ENCODE results near the gene MSI2. TPM values are rescaled to one million over a fixed set of nuclear protein-coding genes. Genes with fewer than 3 reads are reported as not detected.
A peak's percentile ranks its signal among the peaks of the same experiment; 100 is the strongest.

MSI2 gene
- total RNA-seq, 1 donor from 2014 or later, result 67.9 TPM

DNA sequence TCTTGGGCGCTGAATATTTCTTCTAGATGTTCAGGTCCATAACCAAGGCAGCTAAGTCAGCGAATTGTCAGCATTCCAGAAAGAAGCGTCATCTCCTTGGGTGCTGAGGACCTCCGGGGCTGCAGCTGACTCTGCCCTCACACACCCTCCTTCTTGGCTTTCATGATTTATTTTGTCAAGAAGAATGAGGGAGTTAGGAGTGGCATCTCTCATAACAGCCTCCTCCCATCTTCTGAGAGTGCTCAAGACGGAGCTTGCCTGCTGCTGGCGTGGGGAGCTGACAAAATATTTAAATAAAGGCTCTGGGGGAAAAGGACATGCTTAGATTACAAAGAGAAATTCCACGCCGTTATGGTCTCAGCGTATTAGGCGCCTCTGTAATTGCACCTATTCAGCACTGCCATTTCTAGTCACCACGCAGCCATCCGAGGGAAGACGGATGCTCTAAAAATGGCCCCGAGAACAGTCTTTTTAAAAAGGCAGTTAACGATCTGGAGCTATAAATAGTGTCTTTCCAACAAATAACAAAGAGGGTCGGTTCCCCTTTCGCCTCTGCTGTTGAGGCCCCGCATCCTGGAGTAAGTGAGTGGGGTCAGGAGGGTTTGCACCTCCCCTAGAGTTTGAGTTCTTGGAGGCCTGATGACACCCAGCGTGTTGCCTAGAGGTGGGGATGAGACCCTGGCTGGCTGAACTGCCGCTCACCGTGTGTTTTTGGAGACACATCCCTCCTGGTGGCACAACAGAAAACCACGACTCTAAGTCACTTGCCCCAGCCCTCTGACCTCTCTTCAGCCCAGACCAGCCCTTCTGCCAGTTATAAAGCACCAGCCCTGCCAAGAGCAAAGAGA is 301.7 kb downstream of the MSI2 start:
- Histone ChIP-seq H3K4me1 (ENCODE audit: insufficient read depth, low read length) (peaks cover 31% of the 10 kb centered on the region), H3K9ac (ENCODE audit: low read length) (no peak overlapping the region), H3K79me2 (ENCODE audit: insufficient read depth, low read length) (no peaks in the 10 kb centered on the region), H3K27me3 (ENCODE audit: insufficient read depth, low read length) (no peaks in the 10 kb centered on the region), H3K36me3 (ENCODE audit: insufficient read depth, low read length) (no peaks in the 10 kb centered on the region), H4K20me1 (ENCODE audit: insufficient read depth, low read length) (peaks cover 23% of the 10 kb centered on the region), H3K27ac (ENCODE audit: low read depth, low read length) (peak overlapping the region; percentile 7), H3K4me3 (ENCODE audit: insufficient read depth, low read depth, low read length) (peak overlapping the region; percentile 8), H3K4me2 (ENCODE audit: low read length) (peak overlapping the region; percentile 59), H3K9me3 (ENCODE audit: insufficient read depth, low read depth, low read length) (no peaks in the 10 kb centered on the region), H2AFZ (ENCODE audit: low read depth, low read length) (no peak overlapping the region)
- Mint-ChIP-seq H3K27me3 (ENCODE audit: low read depth, unreplicated experiment) (no peaks in the 10 kb centered on the region), H3K4me1 (ENCODE audit: low read depth, unreplicated experiment) (peaks cover 27% of the 10 kb centered on the region), H3K4me3 (ENCODE audit: unreplicated experiment) (no peak overlapping the region), H3K27ac (ENCODE audit: unreplicated experiment) (peak overlapping the region; percentile 72), H3K36me3 (ENCODE audit: low read depth, unreplicated experiment) (peaks cover 4% of the 10 kb centered on the region), H3K9me3 (ENCODE audit: unreplicated experiment) (no peaks in the 10 kb centered on the region)
- DNase-seq (ENCODE audit: low read depth), result peak; percentile 82
- FAIRE-seq, result peak; percentile 62
- TF ChIP-seq, protein P1, sequence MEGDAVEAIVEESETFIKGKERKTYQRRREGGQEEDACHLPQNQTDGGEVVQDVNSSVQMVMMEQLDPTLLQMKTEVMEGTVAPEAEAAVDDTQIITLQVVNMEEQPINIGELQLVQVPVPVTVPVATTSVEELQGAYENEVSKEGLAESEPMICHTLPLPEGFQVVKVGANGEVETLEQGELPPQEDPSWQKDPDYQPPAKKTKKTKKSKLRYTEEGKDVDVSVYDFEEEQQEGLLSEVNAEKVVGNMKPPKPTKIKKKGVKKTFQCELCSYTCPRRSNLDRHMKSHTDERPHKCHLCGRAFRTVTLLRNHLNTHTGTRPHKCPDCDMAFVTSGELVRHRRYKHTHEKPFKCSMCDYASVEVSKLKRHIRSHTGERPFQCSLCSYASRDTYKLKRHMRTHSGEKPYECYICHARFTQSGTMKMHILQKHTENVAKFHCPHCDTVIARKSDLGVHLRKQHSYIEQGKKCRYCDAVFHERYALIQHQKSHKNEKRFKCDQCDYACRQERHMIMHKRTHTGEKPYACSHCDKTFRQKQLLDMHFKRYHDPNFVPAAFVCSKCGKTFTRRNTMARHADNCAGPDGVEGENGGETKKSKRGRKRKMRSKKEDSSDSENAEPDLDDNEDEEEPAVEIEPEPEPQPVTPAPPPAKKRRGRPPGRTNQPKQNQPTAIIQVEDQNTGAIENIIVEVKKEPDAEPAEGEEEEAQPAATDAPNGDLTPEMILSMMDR (IDR thresholded peaks at IDR 0.05; ENCODE audit: insufficient read depth, low read depth, low read length), result no peak
- TF ChIP-seq EZH2 (IDR thresholded peaks at IDR 0.05; ENCODE audit: insufficient read depth, low read length), result no peak

DNA sequence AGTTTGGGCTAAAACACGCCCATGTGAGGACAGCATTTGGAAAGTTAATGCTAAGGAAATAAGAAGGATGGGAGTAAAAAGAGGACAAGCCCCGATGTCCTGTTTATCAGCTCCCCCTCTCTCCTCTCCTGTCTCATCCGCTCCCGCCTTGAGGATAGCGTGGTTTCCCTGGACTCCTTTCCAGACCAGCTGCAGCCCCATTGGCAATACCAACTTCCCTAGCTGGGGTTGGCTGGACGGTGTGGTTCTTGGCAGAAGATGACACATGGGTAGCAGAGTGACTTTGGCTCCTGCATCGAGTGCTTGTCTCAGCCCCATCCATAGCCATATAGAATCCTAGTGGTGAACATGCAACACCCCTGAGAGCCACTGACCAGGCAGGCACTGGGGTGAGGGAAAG is 302.9 kb downstream of the MSI2 start:
- Mint-ChIP-seq H3K27me3 (ENCODE audit: low read depth, unreplicated experiment) (no peaks in the 10 kb centered on the region), H3K4me1 (ENCODE audit: low read depth, unreplicated experiment) (peaks cover 18% of the 10 kb centered on the region), H3K4me3 (ENCODE audit: unreplicated experiment) (no peak overlapping the region), H3K36me3 (ENCODE audit: low read depth, unreplicated experiment) (peaks cover 4% of the 10 kb centered on the region), H3K27ac (ENCODE audit: unreplicated experiment) (no peak overlapping the region), H3K9me3 (ENCODE audit: unreplicated experiment) (no peaks in the 10 kb centered on the region)
- Histone ChIP-seq H3K79me2 (ENCODE audit: insufficient read depth, low read length) (no peaks in the 10 kb centered on the region), H3K4me1 (ENCODE audit: insufficient read depth, low read length) (peaks cover 19% of the 10 kb centered on the region), H2AFZ (ENCODE audit: low read depth, low read length) (no peak overlapping the region), H3K36me3 (ENCODE audit: insufficient read depth, low read length) (no peaks in the 10 kb centered on the region), H3K27me3 (ENCODE audit: insufficient read depth, low read length) (no peaks in the 10 kb centered on the region), H3K9me3 (ENCODE audit: insufficient read depth, low read depth, low read length) (no peaks in the 10 kb centered on the region), H4K20me1 (ENCODE audit: insufficient read depth, low read length) (peaks cover 23% of the 10 kb centered on the region), H3K27ac (ENCODE audit: low read depth, low read length) (no peak overlapping the region), H3K4me2 (ENCODE audit: low read length) (no peak overlapping the region), H3K9ac (ENCODE audit: low read length) (no peak overlapping the region), H3K4me3 (ENCODE audit: insufficient read depth, low read depth, low read length) (no peak overlapping the region)
- FAIRE-seq (no peak), DNase-seq (ENCODE audit: low read depth) (no peak)
- TF ChIP-seq EZH2 (IDR thresholded peaks at IDR 0.05; ENCODE audit: insufficient read depth, low read length), result no peak
- TF ChIP-seq, protein P1 (IDR thresholded peaks at IDR 0.05; ENCODE audit: insufficient read depth, low read depth, low read length), result no peak
